ENCODE measurements around the gene MRTFB.

- no peak for TF ChIP-seq CTCF (IDR thresholded peaks at IDR 0.05)
- TF ChIP-seq POLR2AphosphoS5 (IDR thresholded peaks at IDR 0.05; ENCODE audit: low read depth, low read length), result no peak
- TF ChIP-seq, protein P1, sequence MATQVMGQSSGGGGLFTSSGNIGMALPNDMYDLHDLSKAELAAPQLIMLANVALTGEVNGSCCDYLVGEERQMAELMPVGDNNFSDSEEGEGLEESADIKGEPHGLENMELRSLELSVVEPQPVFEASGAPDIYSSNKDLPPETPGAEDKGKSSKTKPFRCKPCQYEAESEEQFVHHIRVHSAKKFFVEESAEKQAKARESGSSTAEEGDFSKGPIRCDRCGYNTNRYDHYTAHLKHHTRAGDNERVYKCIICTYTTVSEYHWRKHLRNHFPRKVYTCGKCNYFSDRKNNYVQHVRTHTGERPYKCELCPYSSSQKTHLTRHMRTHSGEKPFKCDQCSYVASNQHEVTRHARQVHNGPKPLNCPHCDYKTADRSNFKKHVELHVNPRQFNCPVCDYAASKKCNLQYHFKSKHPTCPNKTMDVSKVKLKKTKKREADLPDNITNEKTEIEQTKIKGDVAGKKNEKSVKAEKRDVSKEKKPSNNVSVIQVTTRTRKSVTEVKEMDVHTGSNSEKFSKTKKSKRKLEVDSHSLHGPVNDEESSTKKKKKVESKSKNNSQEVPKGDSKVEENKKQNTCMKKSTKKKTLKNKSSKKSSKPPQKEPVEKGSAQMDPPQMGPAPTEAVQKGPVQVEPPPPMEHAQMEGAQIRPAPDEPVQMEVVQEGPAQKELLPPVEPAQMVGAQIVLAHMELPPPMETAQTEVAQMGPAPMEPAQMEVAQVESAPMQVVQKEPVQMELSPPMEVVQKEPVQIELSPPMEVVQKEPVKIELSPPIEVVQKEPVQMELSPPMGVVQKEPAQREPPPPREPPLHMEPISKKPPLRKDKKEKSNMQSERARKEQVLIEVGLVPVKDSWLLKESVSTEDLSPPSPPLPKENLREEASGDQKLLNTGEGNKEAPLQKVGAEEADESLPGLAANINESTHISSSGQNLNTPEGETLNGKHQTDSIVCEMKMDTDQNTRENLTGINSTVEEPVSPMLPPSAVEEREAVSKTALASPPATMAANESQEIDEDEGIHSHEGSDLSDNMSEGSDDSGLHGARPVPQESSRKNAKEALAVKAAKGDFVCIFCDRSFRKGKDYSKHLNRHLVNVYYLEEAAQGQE (IDR thresholded peaks at IDR 0.05; ENCODE audit: insufficient read depth in 1 of 2, low read depth in 2 of 2, low read length in 1 of 2), result no peak
- no peak for TF ChIP-seq SIN3A (IDR thresholded peaks at IDR 0.05; ENCODE audit: borderline replicate concordance, insufficient read depth, low read depth, low read length)
- no peak for TF ChIP-seq TCF7L2 (IDR thresholded peaks at IDR 0.05; ENCODE audit: low read depth, low read length)
These were observed 41.5 kb upstream of the MRTFB start for GRCh38 chr16:14029658-14030057.
